ENCODE measurements around the gene ARHGEF35. TPM values are rescaled to one million over a fixed set of nuclear protein-coding genes. Genes with fewer than 3 reads are reported as not detected.
"Not testable (repeated sequence)": the region's sequence is repeated elsewhere in the genome, so short reads cannot be mapped to it uniquely, and the experiment has no call there.

ARHGEF35 gene
- total RNA-seq, 2 donors from 2014 or later: 1.1 to 3.2 TPM

DNA sequence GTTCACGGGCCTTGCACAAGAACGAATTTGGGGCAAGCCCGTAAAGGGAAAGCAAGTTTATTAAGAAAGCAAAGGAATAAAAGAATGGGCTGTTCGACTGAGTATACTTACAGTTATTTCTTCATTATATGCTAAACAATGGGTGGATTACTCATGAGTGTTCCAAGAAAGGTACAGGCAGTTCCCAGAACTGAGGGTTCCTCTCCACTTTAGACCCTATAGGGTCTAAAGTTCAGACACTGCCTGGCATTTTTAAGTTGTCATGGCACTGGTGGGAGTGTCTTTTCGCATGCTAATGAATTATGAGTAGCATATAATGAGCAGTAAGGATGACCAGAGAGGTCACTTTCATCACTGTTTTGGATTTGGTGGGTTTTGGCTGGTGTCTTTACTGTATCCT, 9.7 kb upstream of the ARHGEF35 start:
- not testable (repeated sequence) for H3K27ac ChIP-seq; H3K36me3 ChIP-seq; H3K4me3 ChIP-seq; H3K27me3 ChIP-seq (replicated peaks; ENCODE audit: insufficient read depth); DNase-seq (ENCODE audit: low spot score); ATAC-seq (ENCODE audit: insufficient number of reproducible peaks, low FRiP score, low read depth); H3K4me1 ChIP-seq (ENCODE audit: control insufficient read depth in 1 of 2, low read depth in 2 of 2); H3K9me3 ChIP-seq

- H3K4me1 ChIP-seq (ENCODE audit: control insufficient read depth in 1 of 2, low read depth in 2 of 2); ATAC-seq (ENCODE audit: insufficient number of reproducible peaks, low FRiP score, low read depth); H3K36me3 ChIP-seq; H3K27me3 ChIP-seq (replicated peaks; ENCODE audit: insufficient read depth); DNase-seq (ENCODE audit: low spot score); H3K4me3 ChIP-seq; H3K9me3 ChIP-seq; H3K27ac ChIP-seq: not testable (repeated sequence)
Observed at GRCh38 chr7:144203086-144203485, 7.5 kb upstream of the ARHGEF35 start.

DNA sequence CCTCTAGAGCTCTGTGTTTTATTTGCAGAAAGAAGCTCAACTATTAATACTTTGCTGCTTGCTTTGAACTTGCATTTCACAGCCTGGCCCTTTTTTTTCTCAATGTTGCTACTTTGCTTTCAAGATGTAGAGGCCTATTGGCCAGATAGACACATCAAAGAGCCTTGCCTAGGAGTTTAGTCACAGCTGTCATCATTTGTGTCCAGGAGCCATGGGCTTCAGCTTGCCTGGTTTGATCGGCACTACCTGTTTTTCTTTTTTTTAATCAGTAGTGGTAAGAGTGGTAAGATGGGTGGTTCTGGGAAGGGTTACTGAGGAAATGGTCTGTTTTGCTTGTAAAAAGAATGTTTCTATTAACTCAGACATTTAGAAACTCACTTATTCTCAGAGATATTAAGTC, 6.3 kb upstream of the ARHGEF35 start:
- H3K27me3 ChIP-seq (replicated peaks; ENCODE audit: insufficient read depth); H3K9me3 ChIP-seq; H3K4me3 ChIP-seq; H3K36me3 ChIP-seq; H3K4me1 ChIP-seq (ENCODE audit: control insufficient read depth in 1 of 2, low read depth in 2 of 2); H3K27ac ChIP-seq; ATAC-seq (ENCODE audit: insufficient number of reproducible peaks, low FRiP score, low read depth); DNase-seq (ENCODE audit: low spot score): not testable (repeated sequence)

- not testable (repeated sequence) for H3K4me1 ChIP-seq (ENCODE audit: control insufficient read depth in 1 of 2, low read depth in 2 of 2); ATAC-seq (ENCODE audit: insufficient number of reproducible peaks, low FRiP score, low read depth); H3K27ac ChIP-seq; DNase-seq (ENCODE audit: low spot score); H3K4me3 ChIP-seq; H3K27me3 ChIP-seq (replicated peaks; ENCODE audit: insufficient read depth); H3K36me3 ChIP-seq; H3K9me3 ChIP-seq
Observed at GRCh38 chr7:144198934-144199333, 3.3 kb upstream of the ARHGEF35 start.

GRCh38 chr7:144194453-144194852, 1.2 kb downstream of the ARHGEF35 start:
- not testable (repeated sequence) for DNase-seq (ENCODE audit: low spot score); H3K36me3 ChIP-seq; ATAC-seq (ENCODE audit: insufficient number of reproducible peaks, low FRiP score, low read depth); H3K4me3 ChIP-seq; H3K4me1 ChIP-seq (ENCODE audit: control insufficient read depth in 1 of 2, low read depth in 2 of 2); H3K9me3 ChIP-seq; H3K27me3 ChIP-seq (replicated peaks; ENCODE audit: insufficient read depth); H3K27ac ChIP-seq

- not testable (repeated sequence) for ATAC-seq (ENCODE audit: insufficient number of reproducible peaks, low FRiP score, low read depth); H3K4me1 ChIP-seq (ENCODE audit: control insufficient read depth in 1 of 2, low read depth in 2 of 2); H3K27me3 ChIP-seq (replicated peaks; ENCODE audit: insufficient read depth); H3K36me3 ChIP-seq; H3K27ac ChIP-seq; DNase-seq (ENCODE audit: low spot score); H3K4me3 ChIP-seq; H3K9me3 ChIP-seq
Observed at GRCh38 chr7:144193782-144194181, 1.9 kb downstream of the ARHGEF35 start.

DNA sequence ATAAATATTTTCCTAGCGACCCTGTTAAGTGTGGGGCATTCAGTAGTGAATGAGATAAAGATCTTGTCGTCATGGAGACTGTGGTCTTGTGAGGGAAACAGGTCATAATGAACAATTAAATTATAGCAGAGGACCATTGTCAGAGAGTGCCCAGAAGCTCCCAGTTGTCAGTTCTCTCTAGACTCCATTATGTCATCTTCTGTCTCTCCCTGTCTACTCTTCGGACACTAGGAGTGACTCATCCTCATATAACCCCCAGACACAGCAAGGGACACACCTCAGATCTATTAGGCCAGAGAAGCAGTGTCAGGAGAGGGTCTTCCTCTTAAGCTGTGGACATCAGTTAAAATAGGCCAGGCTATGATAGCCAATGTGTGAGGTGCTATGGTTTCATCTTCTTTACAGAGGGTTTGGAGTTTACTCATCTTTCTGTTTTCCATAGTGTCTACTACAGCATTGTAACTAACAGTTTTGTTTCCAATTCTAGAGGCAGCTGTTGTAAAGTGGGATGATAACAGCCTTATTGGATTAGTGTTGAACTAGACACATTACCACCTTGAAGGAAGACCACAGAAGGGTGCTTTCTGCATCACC, 7.0 kb downstream of the ARHGEF35 start:
- not testable (repeated sequence) for H3K4me3 ChIP-seq; H3K27ac ChIP-seq; H3K27me3 ChIP-seq (replicated peaks; ENCODE audit: insufficient read depth); H3K36me3 ChIP-seq; H3K9me3 ChIP-seq; H3K4me1 ChIP-seq (ENCODE audit: control insufficient read depth in 1 of 2, low read depth in 2 of 2); ATAC-seq (ENCODE audit: insufficient number of reproducible peaks, low FRiP score, low read depth); DNase-seq (ENCODE audit: low spot score)

GRCh38 chr7:144187848-144188247, 7.8 kb downstream of the ARHGEF35 start:
- not testable (repeated sequence) for H3K27ac ChIP-seq; ATAC-seq (ENCODE audit: insufficient number of reproducible peaks, low FRiP score, low read depth); H3K9me3 ChIP-seq; H3K27me3 ChIP-seq (replicated peaks; ENCODE audit: insufficient read depth); H3K4me3 ChIP-seq; DNase-seq (ENCODE audit: low spot score); H3K4me1 ChIP-seq (ENCODE audit: control insufficient read depth in 1 of 2, low read depth in 2 of 2); H3K36me3 ChIP-seq

- DNase-seq (ENCODE audit: low spot score); H3K4me1 ChIP-seq (ENCODE audit: control insufficient read depth in 1 of 2, low read depth in 2 of 2); H3K4me3 ChIP-seq; H3K27me3 ChIP-seq (replicated peaks; ENCODE audit: insufficient read depth); H3K9me3 ChIP-seq; ATAC-seq (ENCODE audit: insufficient number of reproducible peaks, low FRiP score, low read depth); H3K36me3 ChIP-seq; H3K27ac ChIP-seq: not testable (repeated sequence)
Observed at GRCh38 chr7:144183166-144183565, 12.5 kb downstream of the ARHGEF35 start, which contains the start of gene CTAGE4. TSS of gene CTAGE4 (plus strand) at chr7:144183466. CDS start at chr7:144183504, 38 bp downstream.

DNA sequence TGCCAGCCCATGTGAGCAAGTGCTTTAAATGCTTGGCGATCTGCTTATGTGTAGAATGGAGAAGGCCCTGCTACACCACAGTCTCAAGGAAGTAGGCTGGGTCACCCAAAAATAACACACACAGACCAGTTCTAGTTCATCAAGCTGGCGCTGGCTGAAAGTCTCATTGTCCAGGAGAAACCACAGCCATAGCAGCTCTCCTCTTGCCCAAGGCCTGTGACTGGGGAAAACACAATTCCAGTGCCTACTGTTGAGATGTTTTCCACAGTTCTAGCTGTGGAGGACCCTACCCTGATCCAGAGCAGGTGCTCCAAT, 16.5 kb downstream of the ARHGEF35 start:
- not testable (repeated sequence) for DNase-seq (ENCODE audit: low spot score); H3K9me3 ChIP-seq; H3K27me3 ChIP-seq (replicated peaks; ENCODE audit: insufficient read depth); ATAC-seq (ENCODE audit: insufficient number of reproducible peaks, low FRiP score, low read depth); H3K27ac ChIP-seq; H3K4me3 ChIP-seq; H3K36me3 ChIP-seq; H3K4me1 ChIP-seq (ENCODE audit: control insufficient read depth in 1 of 2, low read depth in 2 of 2)
